GM19324 (cell line): ENCODE results near the gene NISCH.

Experiments used
- ATAC-seq: cut with Tn5 transposase; IDR thresholded peaks from one replicate; pipeline ENCODE4 v1.9.1; 2021; ENCODE audit warnings: mild to moderate bottlenecking, moderate library complexity; ENCODE audit not compliant: unreplicated experiment, low FRiP score

Gene NISCH

DNA sequence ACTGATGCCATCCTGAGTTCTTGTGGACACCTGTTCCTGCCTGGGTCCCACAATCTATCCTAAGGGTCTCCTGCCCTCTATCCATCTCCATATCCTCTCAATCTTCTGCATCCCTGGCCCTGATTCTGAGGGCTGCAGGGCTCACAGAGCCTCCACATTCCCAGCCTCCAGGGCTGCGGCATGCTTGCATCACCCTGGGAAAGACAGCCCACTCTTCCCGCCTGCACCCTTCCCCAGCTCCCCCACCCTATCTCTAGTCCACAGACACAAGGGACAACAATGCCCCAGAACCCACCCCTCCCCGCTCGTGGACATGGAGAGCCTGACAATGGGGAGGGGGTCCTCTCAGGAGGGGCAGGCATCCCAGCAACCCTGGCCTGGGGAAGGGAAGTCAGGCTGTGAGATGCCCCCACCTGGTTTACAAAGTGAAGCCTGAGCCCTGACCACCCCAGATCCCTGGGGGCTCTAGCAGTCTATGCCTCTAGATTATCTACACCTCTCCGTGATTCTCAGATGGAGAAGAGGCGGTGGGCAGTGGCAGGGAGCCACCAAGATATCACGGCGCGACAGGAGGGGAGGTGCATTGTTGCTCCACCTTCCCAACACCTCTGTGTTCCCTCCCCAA lies 20.8 kb upstream of the NISCH start:
- ATAC-seq, result no peak

DNA sequence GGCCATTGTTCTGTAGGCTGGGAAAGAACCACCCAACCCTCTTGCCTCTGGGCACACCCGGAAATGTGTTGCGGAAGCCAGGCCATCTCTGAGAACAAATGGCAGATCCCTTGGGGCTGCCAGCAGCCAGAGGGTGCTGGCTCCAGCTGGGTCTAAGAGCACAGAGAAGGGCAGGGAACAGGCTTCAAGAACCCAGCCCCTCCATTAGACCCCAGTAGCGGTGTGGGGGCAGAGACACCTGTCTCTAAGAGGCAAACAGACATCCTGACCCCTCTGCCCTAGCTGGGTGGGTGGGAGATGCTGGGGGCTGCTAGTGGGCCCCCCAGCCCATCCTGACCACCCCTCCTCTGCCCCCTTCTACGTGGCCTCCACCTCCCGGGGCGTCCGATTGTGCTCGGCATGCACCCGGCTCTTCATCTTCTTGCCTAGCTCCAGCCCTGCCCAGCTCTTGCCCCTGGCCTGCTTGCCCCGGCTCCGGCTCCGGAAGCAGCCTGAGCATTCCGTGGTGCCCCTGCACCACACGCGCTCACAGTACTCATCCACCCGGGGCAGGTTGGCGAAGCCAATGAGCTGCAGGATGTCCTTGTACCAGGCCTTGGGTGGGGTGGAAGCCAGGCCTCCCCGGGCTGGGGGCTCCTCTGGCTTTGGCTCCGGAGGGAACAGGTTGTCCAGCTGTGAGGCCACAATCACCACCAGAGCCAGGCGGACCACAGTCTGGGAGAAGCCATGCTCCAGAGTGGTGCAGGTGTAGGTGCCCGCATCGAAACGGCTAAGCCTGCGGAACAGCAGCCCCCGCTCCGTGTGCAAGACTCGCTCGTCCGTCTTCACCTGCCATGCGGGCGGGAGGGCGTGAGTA lies 19.9 kb upstream of the NISCH start:
- ATAC-seq, result no peak

DNA sequence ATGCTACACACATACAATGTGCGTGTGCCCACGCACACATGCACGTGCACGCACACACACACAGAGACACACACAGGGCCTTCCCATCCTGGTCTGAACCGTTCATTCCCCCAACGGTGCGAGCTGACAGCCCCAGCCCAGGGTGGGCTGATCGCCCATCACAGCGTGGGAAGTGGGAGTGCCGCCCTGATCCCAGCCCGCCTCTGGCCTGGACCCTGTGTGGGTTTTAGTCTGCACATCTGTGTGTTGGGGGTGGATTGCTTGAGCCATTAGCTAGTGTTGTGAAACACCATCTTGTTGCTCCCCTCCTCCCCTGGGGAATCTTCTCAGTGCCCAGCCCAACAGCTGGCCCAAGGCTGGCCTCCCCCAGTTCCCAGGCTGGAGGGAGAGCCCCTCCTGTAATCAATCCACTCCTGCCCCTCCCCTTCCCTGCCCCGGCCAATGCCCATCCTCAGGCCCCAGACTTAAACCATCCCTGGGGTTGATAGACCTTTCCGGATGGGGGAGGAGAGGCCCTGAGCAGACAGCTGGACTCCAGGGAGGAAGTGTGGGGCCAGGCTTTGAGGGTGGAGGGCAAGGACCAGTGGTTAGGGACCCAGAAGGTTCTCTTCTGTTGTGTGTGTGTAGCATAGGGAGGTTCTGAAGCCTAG lies 18.8 kb upstream of the NISCH start:
- no peak for ATAC-seq

DNA sequence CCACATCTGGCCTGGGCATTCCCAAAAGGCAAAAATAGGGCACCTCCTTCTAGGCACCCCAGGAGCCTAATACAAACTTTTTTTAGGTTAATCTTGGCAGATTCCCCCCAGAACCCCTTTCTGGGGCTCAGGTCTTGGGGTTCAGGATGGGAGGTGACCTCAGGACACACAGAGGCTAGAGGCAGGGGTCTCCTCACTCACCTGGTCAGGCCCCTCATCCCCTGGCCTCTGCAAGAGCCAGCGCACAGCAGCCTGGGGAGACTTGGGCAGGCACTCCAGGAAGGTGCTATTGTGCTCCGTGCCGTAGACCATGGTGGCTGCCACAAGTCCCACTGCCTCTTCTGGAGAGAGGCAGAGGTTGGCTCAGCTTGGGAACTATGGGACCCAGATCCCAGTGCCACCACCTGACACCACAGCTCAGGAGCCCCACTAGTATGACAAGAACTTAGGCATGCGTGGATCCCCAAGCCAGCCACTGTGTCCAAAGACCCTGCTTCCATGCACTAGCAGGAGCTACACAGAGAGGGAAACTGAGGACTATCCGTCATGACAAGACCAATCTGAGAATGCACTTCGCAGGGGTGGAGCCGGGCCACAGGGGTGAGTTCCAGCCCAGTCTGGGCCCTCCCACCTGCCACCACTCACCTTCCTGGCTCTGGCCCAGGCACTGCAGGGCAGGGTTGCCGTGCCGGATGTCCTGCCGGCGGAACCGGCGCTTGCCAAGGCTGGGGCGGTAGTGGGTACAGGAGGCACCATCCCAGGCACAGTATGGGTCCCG lies 17.9 kb upstream of the NISCH start:
- ATAC-seq, result no peak

DNA sequence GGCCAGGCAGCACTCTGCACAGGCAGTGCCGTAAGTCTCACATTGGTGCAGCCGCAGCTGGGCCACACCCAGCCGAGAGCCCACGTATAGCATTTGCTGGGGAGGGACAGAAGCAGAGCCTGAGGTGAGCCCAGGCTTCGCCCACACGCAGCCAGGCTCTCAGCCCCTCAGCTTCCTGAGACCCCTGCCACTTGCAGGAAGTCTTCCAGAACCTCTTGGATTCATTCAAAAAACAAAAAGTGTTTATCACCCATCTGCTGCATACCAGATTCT lies 17.4 kb upstream of the NISCH start:
- no peak for ATAC-seq

DNA sequence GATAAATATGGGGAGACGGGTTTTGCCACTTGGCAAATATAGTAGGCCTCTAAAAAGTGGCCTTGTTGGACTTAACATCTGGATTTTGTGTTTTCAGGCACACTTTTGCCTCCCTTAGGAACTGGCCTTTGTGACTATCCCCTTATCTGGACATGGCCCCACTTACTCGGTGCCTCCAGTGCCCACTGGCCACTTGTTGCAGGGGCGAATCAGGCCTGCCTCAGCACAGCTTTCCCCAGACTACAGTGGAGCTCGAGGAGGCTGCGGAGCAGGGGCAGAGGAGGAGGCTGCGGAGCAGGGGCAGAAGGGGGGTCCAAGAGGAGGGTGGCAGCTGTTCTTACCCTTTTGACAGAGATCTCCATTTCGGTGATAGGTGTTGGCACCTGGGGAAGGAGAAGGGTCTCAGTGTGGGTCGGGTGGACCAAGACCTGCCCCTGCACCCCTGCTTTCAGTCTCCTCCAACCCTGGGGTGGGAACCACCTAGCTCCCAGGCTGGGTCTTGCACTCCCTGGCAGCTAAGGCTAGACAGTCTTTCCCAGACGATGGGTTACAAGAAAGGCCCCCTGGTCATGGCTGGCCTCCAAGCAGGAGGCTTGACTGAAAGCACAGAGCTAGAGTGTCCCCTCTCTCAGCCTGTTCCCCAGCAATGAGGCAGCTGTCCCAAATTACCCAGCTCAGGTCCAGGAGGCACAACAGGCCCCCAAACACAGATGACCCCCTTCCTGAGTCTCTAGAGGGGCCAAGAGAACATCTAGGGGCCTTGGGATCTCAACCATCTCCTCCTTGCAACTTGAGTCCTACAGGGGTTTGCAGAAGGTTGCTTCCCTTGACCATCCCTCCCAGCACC lies 16.6 kb upstream of the NISCH start:
- ATAC-seq, result no peak

DNA sequence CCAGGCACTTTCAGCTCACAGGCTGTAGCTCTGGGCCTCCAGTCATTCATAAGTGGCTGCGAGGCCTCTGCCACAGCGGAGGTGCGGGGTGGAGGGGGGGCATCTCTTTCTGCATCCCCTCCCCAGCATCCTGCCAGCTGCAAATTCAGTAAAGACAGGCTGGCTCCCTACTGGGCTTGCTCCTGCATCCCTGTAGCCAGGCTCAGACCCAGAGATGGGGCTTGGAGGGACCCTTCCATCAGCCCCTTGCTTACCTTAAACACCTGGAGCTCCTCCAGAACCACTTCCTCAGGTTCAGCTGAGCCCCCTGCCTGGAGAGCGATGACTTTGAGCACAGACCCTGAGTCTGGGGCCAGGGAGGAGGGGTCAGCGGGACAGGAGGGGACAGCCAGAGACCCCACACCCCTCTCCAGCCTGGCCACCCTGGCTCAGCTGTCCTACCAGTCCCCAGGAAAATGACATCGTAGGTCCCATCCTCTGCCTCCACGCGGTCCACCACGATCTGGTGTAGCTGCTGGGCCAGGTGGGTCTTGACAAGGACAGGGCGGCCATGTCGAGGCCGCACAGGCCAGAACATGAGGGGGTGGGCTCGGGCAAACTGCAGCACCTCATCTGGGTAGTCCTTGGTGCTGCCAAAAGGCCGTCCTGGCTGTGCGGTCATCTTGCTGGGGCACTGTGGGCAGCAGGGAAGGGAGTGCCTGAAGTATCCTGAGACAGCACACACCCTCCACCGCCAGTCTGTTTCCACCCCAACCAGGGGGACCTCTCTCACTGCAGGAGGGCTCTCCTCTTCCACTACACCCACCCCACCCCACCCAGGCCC lies 15.8 kb upstream of the NISCH start:
- no peak for ATAC-seq

DNA sequence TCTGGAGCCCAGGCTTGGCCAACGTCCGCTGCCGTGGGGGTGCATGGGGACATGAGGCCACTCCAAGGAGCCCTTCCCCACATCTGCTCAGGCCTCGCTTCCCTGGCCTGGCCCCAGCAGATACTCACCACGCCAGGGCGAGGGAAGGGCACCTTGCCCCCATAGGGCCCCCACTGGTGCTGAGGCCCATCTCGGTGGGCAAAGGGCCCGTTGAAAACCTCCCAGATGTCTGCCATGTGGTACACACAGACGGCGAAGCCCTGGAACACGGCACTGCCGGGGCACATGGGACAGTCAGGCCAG lies 15.2 kb upstream of the NISCH start:
- ATAC-seq, result no peak

DNA sequence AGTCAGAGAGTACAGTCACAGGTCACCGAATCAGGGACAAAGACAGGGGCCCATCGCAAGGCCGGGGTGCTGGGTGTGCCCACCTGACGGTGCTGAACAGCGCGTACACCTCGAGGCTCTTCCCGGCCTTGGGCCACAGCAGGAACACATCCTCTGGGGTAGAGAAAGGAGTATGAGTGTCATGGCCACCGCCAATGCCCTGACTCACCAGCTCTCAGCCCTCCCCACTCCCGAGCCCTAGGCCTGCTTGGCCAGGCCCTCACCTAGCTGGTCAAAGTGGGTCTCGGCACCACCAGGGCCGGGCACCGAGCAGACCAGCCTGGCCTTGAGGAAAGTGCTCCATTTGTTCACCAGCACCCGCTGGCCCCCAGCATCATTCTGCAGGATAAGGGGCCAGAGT lies 14.7 kb upstream of the NISCH start:
- ATAC-seq, result no peak

DNA sequence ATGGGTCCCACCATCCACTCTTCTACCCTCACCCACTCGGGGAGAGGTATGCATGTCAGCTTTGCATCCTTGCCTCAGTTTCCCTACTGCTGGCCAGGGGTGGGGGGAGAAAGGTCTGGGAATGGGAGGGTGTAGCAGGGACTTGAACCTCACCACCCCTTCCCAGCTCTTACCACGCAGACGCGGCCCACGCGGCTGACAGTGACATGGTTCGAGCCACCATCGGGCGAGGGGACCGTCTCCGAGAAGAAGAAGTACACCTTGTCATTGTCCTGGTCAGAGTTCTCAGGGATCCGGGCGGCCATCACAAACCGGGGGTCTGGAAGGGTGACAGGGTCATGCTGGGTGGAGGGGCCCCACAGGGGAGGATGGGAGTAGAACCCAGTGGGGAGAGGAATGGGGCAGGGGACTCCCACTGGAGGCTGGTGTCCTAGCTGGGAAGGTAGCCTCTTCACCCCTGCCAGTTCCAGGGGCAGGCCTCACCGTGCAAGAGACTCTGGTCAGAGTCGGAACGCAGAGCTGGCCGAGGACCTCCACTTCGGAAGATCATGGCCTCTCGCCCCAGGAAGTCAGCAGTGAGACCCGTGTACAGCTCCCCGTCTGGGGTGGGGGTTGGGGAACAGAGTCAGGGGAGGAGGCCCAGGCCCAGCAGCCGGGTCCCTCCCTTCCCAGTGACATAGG lies 14.2 kb upstream of the NISCH start:
- ATAC-seq, result no peak

DNA sequence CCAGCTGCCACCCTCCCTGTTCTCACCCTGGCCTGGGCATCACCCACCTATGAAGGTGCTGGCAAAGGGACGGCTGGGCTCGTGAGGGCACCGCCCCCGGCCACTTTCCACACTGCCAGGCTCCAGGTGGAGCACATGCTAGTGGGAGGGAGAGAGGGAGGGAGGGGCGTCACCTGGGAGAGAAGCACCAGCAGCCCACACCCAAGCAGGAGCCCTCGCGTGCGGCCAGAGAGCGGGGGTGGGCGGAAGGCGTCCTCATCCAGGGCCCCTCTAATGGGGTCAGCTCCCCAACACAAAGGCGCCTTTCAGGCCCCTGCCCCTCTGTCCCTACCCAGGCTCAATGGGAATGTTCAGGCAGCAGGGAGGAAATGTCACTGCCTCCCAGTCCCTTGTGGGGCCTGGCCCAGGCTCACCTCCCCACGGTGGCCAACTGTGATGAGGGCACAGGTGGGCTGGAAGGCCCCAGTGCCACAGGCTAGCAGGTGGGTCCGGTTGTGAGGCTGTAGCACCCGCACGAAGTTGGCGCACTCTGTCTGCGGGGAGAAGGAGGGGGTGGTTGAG lies 13.6 kb upstream of the NISCH start:
- ATAC-seq, result no peak

DNA sequence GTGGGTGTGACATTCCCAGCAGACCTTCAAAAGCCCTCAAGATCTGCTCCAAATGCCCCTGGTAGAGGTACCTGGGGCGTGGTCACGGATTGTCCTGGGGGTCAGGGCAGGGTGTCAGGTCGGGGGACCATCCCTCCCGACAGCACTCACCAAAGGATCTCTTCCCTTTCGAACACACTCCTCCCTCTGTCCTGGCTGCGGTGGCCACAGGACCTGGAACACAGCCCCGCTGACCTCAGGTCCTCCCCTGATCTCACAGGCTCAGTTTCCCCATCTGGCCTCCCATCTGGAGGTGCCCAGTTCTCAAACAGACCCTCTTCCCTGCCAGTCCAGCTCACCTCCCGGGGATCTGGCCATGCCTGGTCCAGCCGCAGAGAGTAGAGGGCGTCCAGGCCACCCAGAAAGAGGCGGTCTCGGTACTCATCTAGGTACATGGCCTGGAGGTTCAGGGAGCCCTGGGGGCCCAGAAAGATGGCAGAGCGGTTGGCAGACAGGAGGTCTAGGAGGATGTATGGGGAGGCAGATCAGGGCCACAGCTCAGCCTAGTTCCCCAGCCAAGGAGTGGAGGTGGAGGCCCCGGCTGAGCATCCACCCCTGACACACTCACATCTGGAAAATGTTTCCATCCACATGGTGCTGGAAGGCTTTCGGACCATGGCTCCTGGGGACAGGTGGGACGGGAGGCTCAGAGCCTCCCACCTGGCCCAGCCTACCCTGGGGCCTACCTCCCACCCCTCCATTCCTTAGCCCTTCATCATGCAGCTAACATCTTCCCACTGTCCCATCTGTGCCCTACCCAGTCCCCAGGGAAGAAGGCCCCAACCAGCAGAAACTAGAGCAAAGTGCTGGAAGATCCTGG lies 12.8 kb upstream of the NISCH start:
- ATAC-seq, result no peak

DNA sequence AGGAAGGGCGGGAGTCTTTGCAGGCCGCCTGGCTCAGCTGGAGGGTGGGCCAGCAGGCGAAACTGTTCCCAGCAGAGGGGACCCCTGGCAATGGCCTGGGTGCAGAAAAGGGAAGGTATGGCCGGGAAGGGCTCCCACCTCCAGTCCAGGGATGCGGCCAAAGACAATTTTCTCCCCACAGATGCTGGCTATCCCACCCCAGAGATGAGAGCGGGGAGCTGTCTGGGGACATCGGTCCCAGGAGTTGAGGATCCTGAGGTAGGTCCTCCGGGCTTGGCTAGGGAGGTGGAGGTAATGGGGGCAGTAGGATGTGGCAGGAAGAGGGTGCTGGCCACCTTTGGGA lies 12.2 kb upstream of the NISCH start:
- no peak for ATAC-seq

DNA sequence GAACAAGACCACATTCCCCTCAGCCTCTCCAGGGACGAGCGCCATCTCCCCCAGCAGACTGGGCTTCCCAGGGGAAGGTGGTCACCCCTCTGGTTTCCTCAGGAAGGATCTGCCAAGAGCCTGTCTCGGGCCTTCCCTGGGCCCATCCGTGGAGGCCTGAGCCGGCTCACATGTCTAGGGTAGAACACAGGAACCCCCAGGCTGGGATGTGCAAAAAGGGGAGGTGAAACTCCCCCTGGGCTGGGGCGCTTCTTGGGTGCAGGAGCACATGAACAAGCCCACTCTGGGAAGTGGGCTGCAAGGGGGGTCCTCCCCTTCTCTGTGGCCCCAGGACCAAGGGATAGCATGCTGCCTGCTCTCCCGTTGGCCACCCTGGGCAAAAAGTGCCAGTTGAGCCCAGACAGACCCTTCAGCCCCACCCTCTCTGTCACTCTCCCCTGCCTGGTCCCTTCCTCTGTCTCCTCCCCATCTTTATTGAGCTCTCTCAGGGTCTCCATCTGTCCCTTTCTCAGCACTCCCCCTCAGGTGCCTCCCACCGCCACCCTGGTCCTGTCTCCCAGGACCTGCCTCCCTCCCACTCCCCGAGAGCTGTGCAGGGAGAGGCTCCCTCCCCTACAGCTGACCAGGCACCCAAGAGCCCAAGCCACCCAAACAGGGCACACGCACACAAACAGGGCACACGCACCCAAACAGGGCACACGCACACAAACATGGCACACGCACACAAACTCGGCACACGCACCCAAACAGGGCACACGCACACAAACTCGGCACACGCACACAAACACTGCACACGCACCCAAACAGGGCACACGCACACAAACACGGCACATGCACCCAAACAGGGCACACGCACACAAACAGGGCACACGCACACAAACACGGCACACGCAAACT lies 11.4 kb upstream of the NISCH start:
- ATAC-seq, result no peak

DNA sequence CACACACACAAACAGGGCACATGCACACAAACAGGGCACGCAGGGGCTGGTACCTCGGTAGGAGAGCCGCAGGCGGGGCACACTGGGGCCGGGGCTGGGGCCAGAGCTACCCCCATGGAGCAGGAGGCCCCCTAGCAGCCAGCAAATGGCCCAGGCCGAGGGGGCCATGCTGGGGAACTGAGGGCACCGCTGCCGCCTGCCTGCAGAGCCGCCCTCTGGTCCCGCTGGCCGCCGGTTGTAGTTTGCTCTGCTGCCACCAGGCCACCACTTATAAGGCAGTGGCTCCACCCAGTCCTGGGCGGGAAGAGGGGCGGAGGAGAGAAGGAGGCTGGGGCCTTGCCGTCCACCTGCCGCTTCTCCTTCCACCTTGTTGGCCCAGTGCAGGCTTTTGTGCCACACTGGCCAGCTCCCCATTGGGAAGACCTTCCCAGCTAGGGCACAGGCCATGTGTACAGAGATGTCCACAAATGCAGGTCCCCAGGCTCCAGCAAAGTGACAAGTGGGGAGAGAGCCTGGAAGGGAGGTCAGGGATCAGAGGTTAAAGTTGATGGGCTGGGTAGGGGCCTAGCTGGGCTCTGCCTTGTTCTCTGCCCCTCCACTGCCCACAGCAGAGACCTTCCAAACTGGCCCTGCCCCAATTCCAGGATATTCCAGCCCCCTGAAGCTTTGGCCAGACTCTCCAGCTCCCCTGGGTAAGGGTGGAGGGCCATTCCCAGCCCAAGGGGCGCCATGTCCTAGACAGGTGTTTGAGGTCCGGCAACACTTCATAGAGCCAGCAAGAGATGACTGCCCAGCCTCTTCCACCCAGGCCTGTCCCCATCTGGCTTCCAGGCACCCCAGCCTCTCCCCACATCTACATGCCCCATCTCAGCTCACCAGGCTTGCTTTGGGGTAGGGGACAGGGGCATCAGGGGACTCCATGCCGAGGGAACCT lies 10.3 kb upstream of the NISCH start, which contains the start of gene SEMA3G:
SEMA3G (minus strand) TSS at position 244 of the 934 bp plus-strand sequence; CDS start at position 168, 76 bp downstream.
- no peak for ATAC-seq

DNA sequence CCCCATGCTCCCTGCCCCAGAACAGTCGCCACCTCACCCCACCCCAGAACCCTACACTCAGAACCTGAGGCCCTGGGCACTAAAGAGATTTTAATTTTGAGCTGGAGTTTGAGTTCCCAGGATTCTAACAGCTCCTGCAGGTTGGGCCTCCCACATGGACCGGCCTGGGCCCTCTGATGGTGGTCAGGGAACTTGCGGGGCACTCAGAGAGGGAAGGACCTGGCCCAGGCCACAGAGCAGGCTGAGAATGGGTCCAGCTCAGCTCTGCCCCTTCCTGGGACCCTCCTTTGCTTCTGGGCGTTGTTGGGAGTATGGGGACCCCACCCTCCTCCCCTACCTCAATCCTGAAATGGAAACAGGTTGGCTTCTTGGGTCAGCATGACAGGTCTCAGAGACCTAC lies 9.4 kb upstream of the NISCH start:
- no peak for ATAC-seq
